Bronchial epithelial cell (primary cell): ENCODE data around the gene CDC5L. TPM values are rescaled to one million over a fixed set of nuclear protein-coding genes. Genes with fewer than 3 reads are reported as not detected.

Experiments used
- DNase-seq: peaks from one replicate; pipeline ENCODE4 v3.0.0-alpha.2; 2010; ENCODE audit warnings: low read depth
- FAIRE-seq: peaks from 2 replicates; lab custom pipeline; 2011; peaks lifted over from hg19 to GRCh38; lab: Jason Lieb, UNC
- H3K27me3 ChIP-seq: 2 replicates; pipeline ENCODE4 v1.5.1; 2011; ENCODE audit warnings: low read length; ENCODE audit not compliant: control insufficient read depth, insufficient read depth
- H3K36me3 ChIP-seq: 2 replicates; pipeline ENCODE4 v1.5.1; 2011; ENCODE audit warnings: low read length; ENCODE audit not compliant: control insufficient read depth, insufficient read depth
- H3K4me3 ChIP-seq: 2 replicates; pipeline ENCODE4 v1.5.1; 2011; ENCODE audit warnings: mild to moderate bottlenecking, low read depth, low read length, control low read depth
- CTCF ChIP-seq: IDR thresholded peaks from 2 replicates; pipeline ENCODE4 v1.5.1; 2011; ENCODE audit warnings: mild to moderate bottlenecking, moderate library complexity, low read length, control low read depth, inconsistent platforms; ENCODE audit not compliant: insufficient read depth, severe bottlenecking
- total RNA-seq: library from RNA; depleted of rRNA; stranded (reverse); fragments of >200 nt; gene quantifications from 2 replicates; pipeline ENCODE4 v1.2.1, GENCODE V29; 2014

CDC5L gene
- total RNA-seq, 1 donor from 2014 or later: 16.8 TPM

- TF ChIP-seq CTCF: no peak
- Histone ChIP-seq H3K36me3 (no peaks in the 10 kb centered on the region), H3K27me3 (no peaks in the 10 kb centered on the region), H3K4me3 (no peak overlapping the region)
- DNase-seq: no peak
- no peak for FAIRE-seq
Observed at GRCh38 chr6:44462335-44462734, 74.8 kb downstream of the CDC5L start.

GRCh38 chr6:44462797-44463727, 75.6 kb downstream of the CDC5L start:
- DNase-seq (no peak), FAIRE-seq (no peak)
- no peaks in the 10 kb centered on the region for H3K27me3 ChIP-seq
- no peak for TF ChIP-seq CTCF
- no peak overlapping the region for H3K4me3 ChIP-seq
- no peaks in the 10 kb centered on the region for H3K36me3 ChIP-seq

- DNase-seq (no peak), FAIRE-seq (no peak)
- Histone ChIP-seq H3K4me3 (no peak overlapping the region), H3K36me3 (no peaks in the 10 kb centered on the region), H3K27me3 (no peaks in the 10 kb centered on the region)
- TF ChIP-seq CTCF: no peak
Observed at GRCh38 chr6:44463728-44464450, 76.4 kb downstream of the CDC5L start.

- TF ChIP-seq CTCF: no peak
- DNase-seq (no peak), FAIRE-seq (no peak)
- Histone ChIP-seq H3K4me3 (no peak overlapping the region), H3K27me3 (no peaks in the 10 kb centered on the region), H3K36me3 (no peaks in the 10 kb centered on the region)
Observed at GRCh38 chr6:44464527-44465310, 77.2 kb downstream of the CDC5L start.

GRCh38 chr6:44466955-44467354, 79.4 kb downstream of the CDC5L start:
- Histone ChIP-seq H3K36me3 (no peaks in the 10 kb centered on the region), H3K4me3 (no peak overlapping the region), H3K27me3 (no peaks in the 10 kb centered on the region)
- FAIRE-seq (no peak), DNase-seq (no peak)
- no peak for TF ChIP-seq CTCF
